ENCODE results near the gene MEIKIN.

MEIKIN gene

GRCh38 chr5:131973089-131973712, 27.7 kb upstream of the MEIKIN start:
- DNase-seq = no peak

DNA sequence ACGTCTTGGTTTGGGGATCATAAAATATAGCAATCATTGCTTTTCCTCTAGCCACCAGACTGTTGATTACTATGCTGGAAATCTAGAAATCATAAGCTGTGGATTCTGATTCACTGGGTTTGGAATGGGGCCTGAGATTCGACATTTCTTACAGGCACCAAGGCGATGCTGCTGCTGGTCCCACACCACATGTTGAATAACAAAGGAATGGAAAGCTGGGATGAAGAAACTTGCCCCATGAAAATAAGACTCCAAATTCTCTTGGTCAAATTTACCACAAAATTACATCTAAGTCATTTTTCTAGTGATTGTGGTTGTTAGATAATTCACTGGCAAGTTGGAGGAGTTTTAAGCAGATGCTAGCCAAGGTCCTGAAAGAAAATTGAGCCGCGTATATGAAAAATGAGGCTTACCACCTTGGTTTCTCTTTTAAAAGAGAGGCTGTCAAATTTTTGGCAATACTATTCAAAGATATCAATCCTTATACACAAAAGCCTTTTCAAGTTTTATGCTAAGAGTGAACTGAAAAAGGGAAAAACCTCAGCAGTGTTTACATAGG, 23.0 kb upstream of the MEIKIN start:
- no peak for DNase-seq

DNA sequence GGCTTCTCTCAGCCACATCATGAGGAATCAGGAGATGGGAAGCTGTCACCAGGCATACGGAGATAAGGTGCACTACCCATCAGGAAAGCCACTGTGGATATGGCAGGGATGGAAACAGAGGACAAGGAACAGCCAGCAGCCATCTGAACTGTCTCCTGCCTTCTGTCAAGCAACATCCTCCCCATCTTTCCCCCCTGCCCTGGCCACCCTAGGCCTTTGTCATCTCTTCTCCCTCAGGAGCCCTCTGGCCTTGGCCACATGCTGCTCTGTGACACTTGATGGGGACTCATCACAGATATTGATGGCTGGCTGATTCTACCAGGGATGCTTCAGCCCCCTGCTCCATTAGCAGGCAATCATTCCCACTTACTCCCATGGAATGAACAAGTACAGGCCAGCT, 21.1 kb upstream of the MEIKIN start:
- no peak for DNase-seq

- DNase-seq = no peak
Observed at GRCh38 chr5:131965826-131966415, 20.5 kb upstream of the MEIKIN start.

DNA sequence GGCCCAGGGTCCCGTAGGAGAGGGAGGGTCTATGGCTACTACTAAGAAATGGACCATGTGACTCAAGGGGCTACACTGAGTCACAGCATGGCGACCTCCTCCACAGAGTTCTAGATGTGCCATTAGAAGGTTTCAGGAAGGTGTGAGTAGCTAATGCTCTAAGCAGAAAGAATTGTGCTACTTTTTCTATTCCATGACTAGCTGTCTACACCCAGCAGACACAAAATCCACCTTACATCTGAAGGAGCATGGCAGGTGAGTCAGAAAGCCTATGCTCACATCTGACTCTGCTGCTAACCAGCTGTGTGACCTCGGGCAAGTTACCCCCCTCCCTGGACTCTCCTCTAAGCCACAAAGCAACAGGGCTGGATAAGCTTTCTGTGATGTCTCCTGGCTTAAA, 14.4 kb upstream of the MEIKIN start:
- DNase-seq = no peak

GRCh38 chr5:131959136-131959535, 13.7 kb upstream of the MEIKIN start:
- no peak for DNase-seq

- DNase-seq = no peak
Observed at GRCh38 chr5:131957721-131958441, 12.4 kb upstream of the MEIKIN start.

DNA sequence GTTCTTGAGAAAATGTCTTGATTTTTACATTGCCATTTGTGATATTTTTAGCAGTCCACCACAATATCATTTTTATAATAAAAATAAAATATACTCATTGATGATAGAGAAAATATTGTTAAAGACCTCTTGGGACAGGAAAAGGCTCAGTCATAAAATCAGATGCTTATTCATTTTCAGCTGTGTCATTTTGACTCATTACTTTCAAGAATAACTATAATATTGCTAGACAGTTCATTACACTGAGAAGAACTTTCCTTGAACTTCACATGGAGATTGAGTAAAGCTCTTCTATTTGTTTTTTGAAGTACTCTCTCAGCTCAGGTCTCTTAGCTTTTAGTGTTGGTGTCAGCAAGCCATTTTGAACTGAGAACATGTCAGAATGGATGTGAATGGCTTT, 8.5 kb upstream of the MEIKIN start:
- DNase-seq = no peak

DNA sequence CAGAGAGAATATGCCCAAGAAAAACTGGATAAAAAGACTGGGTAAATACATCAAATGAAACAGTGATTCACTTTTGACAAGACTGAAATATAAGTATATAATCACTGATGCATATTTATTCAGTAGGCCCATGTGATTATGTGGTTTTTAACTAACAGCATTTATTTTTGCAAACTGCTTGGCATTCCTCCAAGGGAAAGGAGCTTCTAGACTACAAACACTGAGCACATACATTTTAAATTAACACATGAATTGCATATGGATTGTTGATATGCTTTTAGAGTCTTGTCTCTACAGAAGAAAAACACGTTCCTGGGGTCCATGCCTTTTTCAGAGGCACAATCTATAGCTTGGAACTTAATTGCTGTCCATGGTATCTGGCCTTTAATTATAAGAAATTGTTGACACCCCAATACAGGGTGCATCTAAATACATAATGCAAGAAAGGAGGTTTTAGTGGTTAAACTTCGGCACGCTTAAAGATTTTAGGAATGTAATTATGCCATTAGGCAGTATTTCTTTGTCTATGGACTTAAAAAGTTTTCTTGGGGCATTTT, 6.9 kb upstream of the MEIKIN start:
- no peak for DNase-seq

- no peak for DNase-seq
Observed at GRCh38 chr5:131950706-131951105, 5.2 kb upstream of the MEIKIN start.

GRCh38 chr5:131947445-131947844, 2.0 kb upstream of the MEIKIN start:
- no peak for DNase-seq

DNA sequence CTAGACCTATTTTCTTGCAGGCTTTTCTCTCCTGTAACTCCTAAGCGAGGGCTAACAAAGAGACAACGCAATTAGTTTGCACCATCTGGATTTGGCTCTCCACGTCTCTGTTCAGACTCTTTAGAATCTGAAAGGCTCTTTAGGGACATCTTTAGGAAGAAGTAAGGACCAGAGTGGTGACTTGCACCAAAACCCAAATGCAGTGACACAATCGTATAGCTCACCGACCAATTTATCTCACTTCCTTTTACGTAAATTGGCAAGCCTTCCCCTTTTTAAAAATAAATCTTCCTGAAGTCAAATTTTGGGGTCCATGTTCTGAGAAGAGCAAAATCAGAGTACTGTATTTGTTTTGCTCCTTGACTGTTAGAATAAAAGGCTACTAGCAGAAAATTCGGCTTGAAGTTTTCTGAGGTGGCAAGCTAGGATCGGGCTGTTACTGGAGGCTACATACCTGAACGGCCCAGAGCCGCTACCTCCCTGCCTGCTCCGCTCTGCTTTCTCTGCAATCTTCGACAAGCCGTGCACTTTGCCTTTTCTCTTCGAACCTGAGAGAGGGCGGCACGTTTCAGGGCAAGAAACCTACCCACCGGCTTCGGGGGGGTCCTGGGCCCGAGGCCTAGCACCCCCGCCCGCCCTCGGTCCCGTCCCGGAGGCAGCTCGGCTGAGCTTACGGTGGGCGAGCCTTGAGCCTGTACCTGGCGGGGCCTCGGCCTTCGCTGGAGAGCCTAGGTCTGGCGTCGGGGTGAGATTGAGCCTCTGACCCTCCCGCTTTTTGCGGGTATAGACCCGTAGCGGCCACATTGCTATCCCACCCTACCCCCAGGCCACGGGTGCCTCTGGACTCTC, 537 bp downstream of the MEIKIN start:
- DNase-seq = no peak

DNA sequence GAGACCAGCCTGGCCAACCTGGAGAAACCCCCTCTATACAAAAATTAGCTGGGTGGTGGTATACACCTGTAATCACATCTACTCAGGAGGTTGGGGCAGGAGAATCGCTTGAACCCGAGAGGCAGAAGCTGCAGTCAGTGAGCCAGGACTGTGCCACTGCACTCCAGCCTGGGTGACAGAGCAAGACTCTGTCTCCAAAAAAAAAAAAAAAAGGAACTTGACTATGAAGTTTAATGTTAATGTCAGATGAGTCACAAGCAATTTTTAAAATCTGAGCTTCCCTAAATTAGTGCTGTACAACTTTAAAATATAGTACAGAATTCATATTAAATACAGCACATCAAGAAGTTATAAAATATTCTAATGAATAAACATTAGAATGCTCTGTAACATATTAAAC, 1.5 kb downstream of the MEIKIN start:
- no peak for DNase-seq

DNA sequence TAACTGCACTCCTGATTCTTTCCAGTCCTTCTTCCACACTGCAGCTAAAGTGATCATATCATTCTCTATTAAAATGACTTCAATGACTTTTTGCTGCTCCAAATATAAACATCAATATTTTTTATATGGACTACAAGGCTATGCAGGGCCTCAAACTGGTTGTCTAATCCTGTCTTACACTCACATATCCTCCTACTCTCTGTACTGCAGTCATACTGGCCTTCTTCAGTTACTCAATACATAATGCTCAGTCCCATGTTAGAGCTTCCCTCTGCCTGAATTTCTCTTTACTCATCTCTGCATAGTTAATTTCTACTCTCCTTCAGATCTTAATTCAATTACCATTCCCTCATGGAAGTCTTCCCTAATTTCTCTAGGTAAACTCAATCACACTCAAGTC, 3.4 kb downstream of the MEIKIN start:
- no peak for DNase-seq

- DNase-seq = no peak
Observed at GRCh38 chr5:131939690-131940345, 5.6 kb downstream of the MEIKIN start.

DNA sequence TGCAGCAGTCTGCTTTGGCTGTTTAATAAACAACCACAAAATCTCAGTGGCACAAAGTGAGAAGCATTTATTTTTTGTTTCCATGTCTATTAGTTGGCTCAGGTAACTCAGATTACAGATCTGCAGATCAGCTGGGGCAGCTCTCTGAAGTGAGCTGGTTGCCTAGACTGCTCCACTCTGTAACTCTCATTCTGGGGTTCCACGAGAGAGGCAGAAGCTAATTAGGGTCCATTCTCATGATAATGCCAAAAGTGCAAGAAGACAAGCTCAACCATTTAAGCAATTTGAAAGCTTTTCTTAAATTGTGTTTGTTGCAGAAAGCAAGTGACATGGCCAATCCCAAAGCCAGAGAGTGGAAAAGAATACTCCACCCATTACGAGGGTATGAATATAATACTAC, 13.2 kb downstream of the MEIKIN start:
- DNase-seq = no peak

- DNase-seq = no peak
Observed at GRCh38 chr5:131928957-131929356, 16.5 kb downstream of the MEIKIN start.

DNA sequence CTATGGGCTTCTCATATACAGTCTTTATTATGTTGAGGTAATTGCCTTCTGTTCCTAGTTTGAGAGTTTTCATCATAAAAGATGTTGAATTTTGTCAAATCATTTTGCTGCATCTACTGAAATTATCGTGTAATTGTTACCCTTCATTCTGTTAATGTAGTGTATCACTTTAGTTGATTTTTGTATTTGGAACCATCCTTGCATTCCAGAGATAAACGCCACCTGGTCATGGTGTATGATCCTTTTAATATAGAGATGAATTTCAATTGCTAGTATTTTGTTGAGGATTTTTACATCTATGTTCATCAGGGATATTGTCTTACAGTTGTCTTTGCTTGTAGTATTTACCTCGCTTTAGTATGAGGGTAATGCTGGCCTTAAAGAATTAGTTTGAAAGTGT, 19.3 kb downstream of the MEIKIN start:
- DNase-seq = no peak

DNA sequence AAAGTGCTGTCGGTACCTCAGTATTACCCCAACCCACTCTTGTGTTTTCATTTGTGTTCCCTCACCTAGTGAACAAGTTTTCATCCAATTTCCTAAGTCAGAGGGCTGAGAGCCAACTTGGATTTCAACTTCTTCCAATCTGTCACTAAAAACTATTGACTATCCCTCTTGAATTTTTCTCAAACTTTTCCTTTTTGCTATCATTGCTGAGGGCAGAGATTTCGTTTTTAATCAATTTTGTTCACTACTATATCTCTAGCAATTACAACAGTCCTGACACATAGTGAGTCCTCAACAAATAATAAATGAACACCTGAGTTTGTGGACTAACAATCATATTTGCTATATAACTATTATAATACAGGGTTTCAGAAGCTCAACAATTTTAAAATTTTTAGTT, 29.0 kb downstream of the MEIKIN start:
- DNase-seq = no peak

GRCh38 chr5:131914472-131914871, 31.0 kb downstream of the MEIKIN start:
- DNase-seq = no peak

DNA sequence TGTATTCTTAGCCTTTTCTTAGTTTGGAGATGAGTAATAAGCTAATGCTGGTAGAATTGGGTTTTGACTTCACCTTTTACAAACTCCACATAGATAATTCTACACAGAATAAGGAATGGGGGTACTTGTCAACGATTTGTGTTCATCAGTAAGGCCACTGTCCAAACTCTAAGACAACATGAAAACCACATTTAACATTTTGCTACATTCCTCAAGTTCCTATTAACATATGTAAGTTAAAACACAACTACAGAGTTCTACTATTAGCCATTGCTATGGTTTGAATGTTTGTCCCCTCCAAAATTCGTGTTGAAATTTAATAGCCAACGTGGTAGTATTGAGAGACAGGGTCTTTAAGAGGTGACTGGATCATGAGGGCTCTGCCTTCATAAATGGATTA, 31.9 kb downstream of the MEIKIN start:
- no peak for DNase-seq

DNA sequence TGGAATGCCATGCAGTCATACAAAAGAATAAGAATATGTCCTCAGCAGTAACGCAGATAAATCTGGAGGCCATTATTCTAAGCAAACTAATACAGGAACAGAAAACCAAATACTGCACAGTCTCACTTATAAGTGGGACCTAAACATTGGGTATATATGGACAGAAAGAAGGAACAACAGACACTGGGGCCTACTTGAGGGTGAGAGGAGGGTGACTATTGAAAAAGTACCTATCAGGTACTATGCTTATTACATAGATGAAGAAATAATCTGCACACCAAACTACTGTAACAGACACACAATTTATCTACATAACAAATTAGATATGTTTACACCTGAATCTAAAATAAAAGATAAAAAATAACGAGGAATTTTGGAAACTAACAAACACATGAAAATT, 38.8 kb downstream of the MEIKIN start:
- no peak for DNase-seq

Data from NK-92 treated with Interleukin-12 subunit alpha and Interleukin-12 subunit beta, amount 100 ng/mL, for 24 hours (cell line).